ENCODE data around the gene AUTS2.

The AUTS2 gene

GRCh38 chr7:70410134-70410750, 812.0 kb downstream of the AUTS2 start:
- DNase-seq (ENCODE audit: low read depth, low spot score) = no peak

- no peak for DNase-seq (ENCODE audit: low read depth, low spot score)
These were observed 816.1 kb downstream of the AUTS2 start for GRCh38 chr7:70414368-70414767.

GRCh38 chr7:70415179-70415972, 817.1 kb downstream of the AUTS2 start:
- DNase-seq (ENCODE audit: low read depth, low spot score) = no peak

- no peak for DNase-seq (ENCODE audit: low read depth, low spot score)
These were observed 818.2 kb downstream of the AUTS2 start for GRCh38 chr7:70416347-70416985.

GRCh38 chr7:70416986-70417655, 818.8 kb downstream of the AUTS2 start:
- DNase-seq (ENCODE audit: low read depth, low spot score) = no peak

GRCh38 chr7:70419526-70420380, 821.5 kb downstream of the AUTS2 start:
- DNase-seq (ENCODE audit: low read depth, low spot score) = no peak

- no peak for DNase-seq (ENCODE audit: low read depth, low spot score)
These were observed 822.0 kb downstream of the AUTS2 start for GRCh38 chr7:70420381-70420662.

- no peak for DNase-seq (ENCODE audit: low read depth, low spot score)
These were observed 823.0 kb downstream of the AUTS2 start for GRCh38 chr7:70421319-70421718.

GRCh38 chr7:70426249-70426880, 828.1 kb downstream of the AUTS2 start:
- no peak for DNase-seq (ENCODE audit: low read depth, low spot score)

GRCh38 chr7:70432567-70433001, 834.3 kb downstream of the AUTS2 start:
- no peak for DNase-seq (ENCODE audit: low read depth, low spot score)

GRCh38 chr7:70434376-70434775, 836.1 kb downstream of the AUTS2 start:
- no peak for DNase-seq (ENCODE audit: low read depth, low spot score)

GRCh38 chr7:70434821-70435220, 836.5 kb downstream of the AUTS2 start:
- no peak for DNase-seq (ENCODE audit: low read depth, low spot score)

- no peak for DNase-seq (ENCODE audit: low read depth, low spot score)
These were observed 837.4 kb downstream of the AUTS2 start for GRCh38 chr7:70435634-70436033.

GRCh38 chr7:70436790-70437350, 838.6 kb downstream of the AUTS2 start:
- no peak for DNase-seq (ENCODE audit: low read depth, low spot score)

- DNase-seq (ENCODE audit: low read depth, low spot score) = no peak
These were observed 841.4 kb downstream of the AUTS2 start for GRCh38 chr7:70439651-70440050.

- no peak for DNase-seq (ENCODE audit: low read depth, low spot score)
These were observed 848.3 kb downstream of the AUTS2 start for GRCh38 chr7:70446448-70447143.

GRCh38 chr7:70448312-70448906, 850.1 kb downstream of the AUTS2 start:
- no peak for DNase-seq (ENCODE audit: low read depth, low spot score)

- DNase-seq (ENCODE audit: low read depth, low spot score) = no peak
These were observed 852.5 kb downstream of the AUTS2 start for GRCh38 chr7:70450731-70451130.

GRCh38 chr7:70455925-70456324, 857.6 kb downstream of the AUTS2 start:
- DNase-seq (ENCODE audit: low read depth, low spot score) = no peak

GRCh38 chr7:70456719-70457118, 858.4 kb downstream of the AUTS2 start:
- no peak for DNase-seq (ENCODE audit: low read depth, low spot score)
